HCT116 (cell line): ENCODE data around the gene PTTG1IP. TPM values are rescaled to one million over a fixed set of nuclear protein-coding genes. Genes with fewer than 3 reads are reported as not detected.

Experiments
- ATAC-seq: fragments of 200-7000 bp; cut with Tn5 transposase; 2 replicates; pipeline ENCODE4 v1.9.1; 2020; ENCODE audit warnings: mild to moderate bottlenecking, moderate library complexity
- BruUV-seq: library from RNA; stranded (reverse); fragments of 400-500 nt; replicated peaks from 2 replicates; lab custom pipeline; 2021; lab: Mats Ljungman, UMichigan
- CTCF ChIA-PET: fragments of 300-600 bp; sonication (Branson Sonifier 250); formaldehyde crosslinking; loops from one replicate; lab custom pipeline; 2021; ENCODE audit warnings: antibody characterized with exemption; lab: Charles Lee
- POLR2A ChIA-PET: fragments of 300-600, 350-600 bp; sonication (Branson Sonifier 250); formaldehyde crosslinking; loops from one replicate; lab custom pipeline; 2021; ENCODE audit warnings: antibody characterized with exemption; lab: Charles Lee
- RAD21 ChIA-PET, 2 experiments: fragments of 300-600 bp; sonication (Branson Sonifier 250); formaldehyde crosslinking; loops; one replicate each; lab custom pipeline; 2023; ENCODE audit warnings: low total read pairs in 2 of 2; ENCODE audit not compliant: uncharacterized antibody in 2 of 2, unreplicated experiment in 2 of 2, low non-redundant PET in 1 of 2; lab: Charles Lee
- DNase-seq: peaks from one replicate; pipeline ENCODE4 v3.0.0-alpha.2; 2010; ENCODE audit warnings: low read depth, low spot score
- H2AFZ ChIP-seq: fragments of 200-600 bp; shearing (Covaris generic), sonication (generic); 2 replicates; pipeline ENCODE4 v1.6.1; 2017; ENCODE audit warnings: low read depth, mixed run types, mixed read lengths, antibody characterized with exemption, low read length; ENCODE audit not compliant: poor library complexity, severe bottlenecking
- H3K27ac ChIP-seq: 2 replicates; pipeline ENCODE4 v1.5.1; 2012; ENCODE audit warnings: low read depth, low read length
- H3K27me3 ChIP-seq: fragments of 200-600 bp; sonication (generic); 2 replicates; pipeline ENCODE4 v1.6.1; 2016; ENCODE audit warnings: mixed run types, low read length, mixed read lengths; ENCODE audit not compliant: insufficient read depth
- H3K36me3 ChIP-seq, 2 experiments: fragments of 200-500 bp in 1 of 2; fragments of 200-600 bp in 1 of 2; sonication (Bioruptor generic) in 1 of 2; sonication (generic) in 1 of 2; 2 replicates each; pipeline versions ENCODE4 v1.5.1 to v1.6.1; 2014 to 2016; ENCODE audit warnings: low read length in 2 of 2, inconsistent platforms in 1 of 2, mixed read lengths in 1 of 2, mixed run types in 1 of 2; ENCODE audit not compliant: insufficient read depth in 2 of 2, control insufficient read depth in 1 of 2
- H3K4me1 ChIP-seq, 2 experiments: fragments of 200-600 bp in 1 of 2; sonication (generic) in 1 of 2; 2 replicates each; pipeline versions ENCODE4 v1.5.1 to v1.6.1; 2012 to 2017; ENCODE audit warnings: low read length in 2 of 2, inconsistent platforms in 1 of 2, mild to moderate bottlenecking in 1 of 2, mixed read lengths in 1 of 2, mixed run types in 1 of 2, moderate library complexity in 1 of 2; ENCODE audit not compliant: insufficient read depth in 2 of 2, control insufficient read depth in 1 of 2
- H3K4me2 ChIP-seq: fragments of 200-600 bp; sonication (generic); 2 replicates; pipeline ENCODE4 v1.6.1; 2017; ENCODE audit warnings: mixed run types, low read length, mixed read lengths
- H3K4me3 ChIP-seq, 2 experiments: fragments of 200-600 bp in 1 of 2; sonication (generic) in 1 of 2; replicated peaks in 1 of 2; 2 replicates each; pipeline ENCODE4 v1.5.1; 2011 to 2016; ENCODE audit warnings: low read length in 2 of 2, control low read depth in 1 of 2, low read depth in 1 of 2, mild to moderate bottlenecking in 1 of 2, mixed read lengths in 1 of 2, mixed run types in 1 of 2
- H3K79me2 ChIP-seq: fragments of 200-600 bp; sonication (generic); 2 replicates; pipeline ENCODE4 v1.6.1; 2017; ENCODE audit warnings: mild to moderate bottlenecking, mixed run types, low read length, moderate library complexity, mixed read lengths; ENCODE audit not compliant: insufficient read depth
- H3K9ac ChIP-seq: fragments of 200-600 bp; sonication (generic); 2 replicates; pipeline ENCODE4 v1.6.1; 2016; ENCODE audit warnings: low read length, mixed read lengths
- H3K9me2 ChIP-seq: fragments of 200-600 bp; sonication (generic), shearing (Covaris generic); 2 replicates; pipeline ENCODE4 v1.6.1; 2017; ENCODE audit warnings: mixed run types, mild to moderate bottlenecking, moderate library complexity; ENCODE audit not compliant: insufficient read depth
- H3K9me3 ChIP-seq, 2 experiments: fragments of 200-500 bp in 1 of 2; fragments of 200-600 bp in 1 of 2; sonication (Bioruptor generic) in 1 of 2; sonication (generic) in 1 of 2; 2 replicates each; pipeline ENCODE4 v1.6.1; 2014 to 2017; ENCODE audit warnings: low read length in 2 of 2, mixed read lengths in 2 of 2, inconsistent platforms in 1 of 2, low read depth in 1 of 2, mild to moderate bottlenecking in 1 of 2, mixed run types in 1 of 2, moderate library complexity in 1 of 2; ENCODE audit not compliant: control insufficient read depth in 1 of 2, insufficient read depth in 1 of 2
- H4K20me1 ChIP-seq: fragments of 200-600 bp; sonication (generic), shearing (Covaris generic); 2 replicates; pipeline ENCODE4 v1.6.1; 2017; ENCODE audit warnings: mixed run types, mild to moderate bottlenecking, moderate library complexity; ENCODE audit not compliant: insufficient read depth
- CBX3 ChIP-seq: IDR thresholded peaks from 2 replicates; pipeline ENCODE4 v1.6.1; 2012; ENCODE audit warnings: low read depth
- POLR2A ChIP-seq: IDR thresholded peaks from 2 replicates; pipeline ENCODE4 v1.7.0; 2011; ENCODE audit warnings: borderline replicate concordance; ENCODE audit not compliant: insufficient read depth, insufficient read length; ENCODE audit errors: extremely low read depth
- SP1 ChIP-seq: IDR thresholded peaks from 2 replicates; pipeline ENCODE4 v1.6.1; 2012; ENCODE audit warnings: low read depth
- TCF7L2 ChIP-seq: IDR thresholded peaks from 2 replicates; pipeline ENCODE4 v1.7.0; 2011; ENCODE audit warnings: borderline replicate concordance, inconsistent platforms; ENCODE audit not compliant: insufficient read depth, insufficient read length; ENCODE audit errors: extremely low read depth
- YY1 ChIP-seq: IDR thresholded peaks from 2 replicates; pipeline ENCODE4 v1.6.1; 2011; ENCODE audit warnings: low read length, low read depth, moderate library complexity, mild to moderate bottlenecking; ENCODE audit not compliant: insufficient replicate concordance; ENCODE audit errors: extremely low read depth
- ZNF274 ChIP-seq: fragments of 200-500 bp; sonication (Bioruptor generic); IDR thresholded peaks from 2 replicates; pipeline ENCODE4 v1.6.1; 2014; ENCODE audit warnings: mild to moderate bottlenecking, low read depth, low read length, inconsistent platforms
- intact Hi-C: fragments of 100-400 bp; cut with micrococcal nuclease; formaldehyde crosslinking; loops from 2 replicates; pipeline ENCODE4 v1.10.0; 2022
- total RNA-seq: library from RNA; stranded (reverse); gene quantifications from one replicate; pipeline ENCODE4 v1.2.1, GENCODE V29; 2021; ENCODE audit not compliant: unreplicated experiment
- TF ChIP-seq, protein P1 (sequence below), 3 experiments: fragments of 200-600 bp in 1 of 3; sonication (generic) in 1 of 3; IDR thresholded peaks in 2 of 3; conservative IDR thresholded peaks in 1 of 3; 2 replicates each; pipeline ENCODE4 v1.5.1; 2012 to 2017; ENCODE audit warnings: low read depth in 2 of 3, low read length in 2 of 3, antibody characterized with exemption in 1 of 3, borderline replicate concordance in 1 of 3, control low read depth in 1 of 3, mild to moderate bottlenecking in 1 of 3, mixed read lengths in 1 of 3, mixed run types in 1 of 3, moderate library complexity in 1 of 3; ENCODE audit not compliant: insufficient read depth in 1 of 3
- TF ChIP-seq, protein P2 (sequence below): IDR thresholded peaks from 2 replicates; pipeline ENCODE4 v1.6.1; 2012

Gene PTTG1IP
- total RNA-seq, 1 experiment from 2014 or later = 83.4 TPM

DNA sequence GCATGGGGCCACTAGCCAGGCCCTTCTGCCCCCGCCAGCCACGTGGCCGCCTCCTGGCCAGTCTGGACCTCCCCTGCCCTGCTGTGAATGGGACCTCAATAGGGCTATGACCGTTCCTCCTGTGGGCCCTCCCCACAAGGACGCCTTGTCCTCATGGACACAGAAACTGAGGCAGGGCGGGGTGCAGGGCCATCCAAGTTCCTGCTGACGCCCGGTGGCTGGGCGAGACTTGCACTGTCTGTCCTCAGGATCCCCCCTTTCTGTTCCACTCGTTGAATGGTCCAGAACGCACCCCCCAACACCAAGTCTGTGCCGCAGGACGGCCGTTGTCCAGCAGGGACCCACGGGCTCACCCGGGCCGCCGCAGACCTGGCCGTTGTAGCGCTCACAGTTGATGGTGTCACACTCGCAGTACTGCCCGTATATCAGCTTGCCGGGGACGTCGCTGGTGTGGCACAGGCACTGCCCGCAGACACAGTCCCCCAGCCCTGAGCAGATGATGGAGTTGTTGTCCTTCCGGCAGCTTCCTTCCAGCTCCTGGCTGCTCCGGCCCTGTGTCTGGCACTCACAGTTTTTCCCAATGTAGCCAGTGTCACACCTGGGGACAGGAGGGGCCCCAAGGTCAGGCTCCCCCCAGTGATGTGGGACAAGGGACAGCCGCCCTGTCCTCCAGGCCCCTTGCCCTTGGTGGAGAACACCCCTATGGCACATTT lies 16.3 kb upstream of the PTTG1IP start (continued):
- TF ChIP-seq, protein P1, sequence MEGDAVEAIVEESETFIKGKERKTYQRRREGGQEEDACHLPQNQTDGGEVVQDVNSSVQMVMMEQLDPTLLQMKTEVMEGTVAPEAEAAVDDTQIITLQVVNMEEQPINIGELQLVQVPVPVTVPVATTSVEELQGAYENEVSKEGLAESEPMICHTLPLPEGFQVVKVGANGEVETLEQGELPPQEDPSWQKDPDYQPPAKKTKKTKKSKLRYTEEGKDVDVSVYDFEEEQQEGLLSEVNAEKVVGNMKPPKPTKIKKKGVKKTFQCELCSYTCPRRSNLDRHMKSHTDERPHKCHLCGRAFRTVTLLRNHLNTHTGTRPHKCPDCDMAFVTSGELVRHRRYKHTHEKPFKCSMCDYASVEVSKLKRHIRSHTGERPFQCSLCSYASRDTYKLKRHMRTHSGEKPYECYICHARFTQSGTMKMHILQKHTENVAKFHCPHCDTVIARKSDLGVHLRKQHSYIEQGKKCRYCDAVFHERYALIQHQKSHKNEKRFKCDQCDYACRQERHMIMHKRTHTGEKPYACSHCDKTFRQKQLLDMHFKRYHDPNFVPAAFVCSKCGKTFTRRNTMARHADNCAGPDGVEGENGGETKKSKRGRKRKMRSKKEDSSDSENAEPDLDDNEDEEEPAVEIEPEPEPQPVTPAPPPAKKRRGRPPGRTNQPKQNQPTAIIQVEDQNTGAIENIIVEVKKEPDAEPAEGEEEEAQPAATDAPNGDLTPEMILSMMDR (IDR thresholded peaks at IDR 0.05 in 2 of 3, conservative IDR thresholded peaks at IDR 0.05 in 1 of 3; ENCODE audit: borderline replicate concordance in 1 of 3, insufficient read depth in 1 of 3, low read depth in 2 of 3, low read length in 2 of 3) = no peak

- POLR2A ChIA-PET = no interaction called here
- no peaks in the 10 kb centered on the region for H3K9me3 ChIP-seq
- no peak overlapping the region for H2AFZ ChIP-seq
- H4K20me1 ChIP-seq = no peaks in the 10 kb centered on the region
- no peaks in the 10 kb centered on the region for H3K79me2 ChIP-seq
- RAD21 ChIA-PET = no interaction called here
- no peak overlapping the region for H3K9ac ChIP-seq
- TF ChIP-seq TCF7L2 (no peak), ZNF274 (no peak), CBX3 (no peak), POLR2A (no peak), YY1 (no peak), SP1 (no peak)
- TF ChIP-seq, protein P2, sequence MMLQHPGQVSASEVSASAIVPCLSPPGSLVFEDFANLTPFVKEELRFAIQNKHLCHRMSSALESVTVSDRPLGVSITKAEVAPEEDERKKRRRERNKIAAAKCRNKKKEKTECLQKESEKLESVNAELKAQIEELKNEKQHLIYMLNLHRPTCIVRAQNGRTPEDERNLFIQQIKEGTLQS = no peak
- no peaks in the 10 kb centered on the region for H3K9me2 ChIP-seq
- H3K4me3 ChIP-seq = no peak overlapping the region
- ATAC-seq (no peak), DNase-seq (no peak)
- no peak overlapping the region for H3K4me2 ChIP-seq
- peaks cover 4% of the 10 kb centered on the region; the same call in 1 of the 2 replicates for H3K27me3 ChIP-seq
- CTCF ChIA-PET = no interaction called here
- no TSS peak for BruUV-seq
- H3K4me1 ChIP-seq = no peaks in the 10 kb centered on the region
- no peak overlapping the region for H3K27ac ChIP-seq
- intact Hi-C loops = no loop called here
- no peaks in the 10 kb centered on the region for H3K36me3 ChIP-seq
Observed at GRCh38 chr21:44888581-44889550, 15.4 kb upstream of the PTTG1IP start.
